Fibroblast of lung (primary cell): ENCODE data around the gene DENND2D. TPM values are rescaled to one million over a fixed set of nuclear protein-coding genes. Genes with fewer than 3 reads are reported as not detected.

Experiments
- DNase-seq, 2 donors: peaks; one replicate each; pipeline versions ENCODE4 v3.0.0 to v3.0.0-alpha.2; 2010; ENCODE audit warnings: low read depth in 2 of 2
- H2AFZ ChIP-seq: 2 replicates; pipeline ENCODE4 v1.5.1; 2012; ENCODE audit warnings: low read length, control low read depth, inconsistent platforms
- H3K27ac ChIP-seq: 2 replicates; pipeline ENCODE4 v1.5.1; 2011; ENCODE audit warnings: low read length, control low read depth; ENCODE audit not compliant: insufficient read depth
- H3K27me3 ChIP-seq: 2 replicates; pipeline ENCODE4 v1.5.1; 2011; ENCODE audit warnings: mild to moderate bottlenecking, low read length; ENCODE audit not compliant: control insufficient read depth, insufficient read depth
- H3K36me3 ChIP-seq: 2 replicates; pipeline ENCODE4 v1.5.1; 2011; ENCODE audit warnings: low read length; ENCODE audit not compliant: control insufficient read depth, insufficient read depth
- H3K4me1 ChIP-seq: 2 replicates; pipeline ENCODE4 v1.5.1; 2011; ENCODE audit warnings: low read length; ENCODE audit not compliant: control insufficient read depth, insufficient read depth; ENCODE audit errors: extremely low read depth
- H3K4me2 ChIP-seq: 2 replicates; pipeline ENCODE4 v1.5.1; 2011; ENCODE audit warnings: low read length, control low read depth; ENCODE audit not compliant: insufficient read depth; ENCODE audit errors: extremely low read depth
- H3K4me3 ChIP-seq, 4 experiments: fragments of 200-600 bp in 1 of 4; sonication (generic) in 1 of 4; replicated peaks in 1 of 4; 2 replicates each; pipeline ENCODE4 v1.5.1; 2011 to 2016; ENCODE audit warnings: low read length in 4 of 4, low read depth in 3 of 4, mild to moderate bottlenecking in 3 of 4, control low read depth in 2 of 4, inconsistent platforms in 1 of 4, mixed read lengths in 1 of 4; ENCODE audit not compliant: insufficient read depth in 1 of 4; ENCODE audit errors: control extremely low read depth in 1 of 4
- H3K79me2 ChIP-seq: 2 replicates; pipeline ENCODE4 v1.5.1; 2012; ENCODE audit warnings: mild to moderate bottlenecking, low read length, inconsistent platforms; ENCODE audit not compliant: control insufficient read depth, insufficient read depth
- H3K9ac ChIP-seq: 2 replicates; pipeline ENCODE4 v1.5.1; 2011; ENCODE audit warnings: mild to moderate bottlenecking, low read length, control low read depth; ENCODE audit not compliant: insufficient read depth
- H3K9me3 ChIP-seq: 2 replicates; pipeline ENCODE4 v1.5.1; 2012; ENCODE audit warnings: low read depth, low read length; ENCODE audit not compliant: control insufficient read depth, insufficient read depth
- H4K20me1 ChIP-seq: 2 replicates; pipeline ENCODE4 v1.5.1; 2011; ENCODE audit warnings: low read length; ENCODE audit not compliant: control insufficient read depth, insufficient read depth; ENCODE audit errors: extremely low read depth
- CTCF ChIP-seq, 2 donors: IDR thresholded peaks in 1 of 2; conservative IDR thresholded peaks in 1 of 2; 1 replicate in 1 of 2; 2 replicates in 1 of 2; pipeline ENCODE4 v1.5.1; 2011 to 2012; ENCODE audit warnings: low read length in 2 of 2, control low read depth in 1 of 2, inconsistent platforms in 1 of 2, low read depth in 1 of 2, mild to moderate bottlenecking in 1 of 2
- EZH2 ChIP-seq: IDR thresholded peaks from 2 replicates; pipeline ENCODE4 v1.5.1; 2012; ENCODE audit warnings: low read length, control low read depth, mild to moderate bottlenecking; ENCODE audit errors: missing control alignments
- polyA plus RNA-seq, 2 donors: library from polyadenylated mRNA; depleted of rRNA in 1 of 2; stranded (reverse) in 1 of 2; unstranded in 1 of 2; fragments of >200 nt; gene quantifications; 2 replicates each; pipeline ENCODE4 v1.2.1, GENCODE V29; 2011 to 2012; ENCODE audit warnings: missing spikeins in 1 of 2
- total RNA-seq: library from RNA; depleted of rRNA; stranded (reverse); fragments of >200 nt; gene quantifications from 2 replicates; pipeline ENCODE4 v1.2.1, GENCODE V29; 2014

Gene DENND2D
- total and polyA plus RNA-seq, 2 donors (not counting 1 experiment from before 2014, with no cell fraction given), result 2.2 to 15.7 TPM

GRCh38 chr1:111225717-111226400 is 25.4 kb upstream of the DENND2D start:
- Histone ChIP-seq H3K4me2 (no peak overlapping the region), H3K27me3 (no peaks in the 10 kb centered on the region), H3K9me3 (no peaks in the 10 kb centered on the region), H3K4me1 (no peaks in the 10 kb centered on the region), H3K9ac (no peak overlapping the region), H3K79me2 (no peaks in the 10 kb centered on the region), H3K27ac (no peak overlapping the region), H2AFZ (no peak overlapping the region), H3K4me3 (no peak overlapping the region), H4K20me1 (no peaks in the 10 kb centered on the region), H3K36me3 (no peaks in the 10 kb centered on the region)
- TF ChIP-seq EZH2, result no peak
- TF ChIP-seq CTCF (conservative IDR thresholded peaks at IDR 0.05 in 1 of 2, IDR thresholded peaks at IDR 0.05 in 1 of 2; ENCODE audit: low read depth in 1 of 2, low read length in 2 of 2), result no peak
- DNase-seq, result peak in 1 of 2 donors; percentile 61

DNA sequence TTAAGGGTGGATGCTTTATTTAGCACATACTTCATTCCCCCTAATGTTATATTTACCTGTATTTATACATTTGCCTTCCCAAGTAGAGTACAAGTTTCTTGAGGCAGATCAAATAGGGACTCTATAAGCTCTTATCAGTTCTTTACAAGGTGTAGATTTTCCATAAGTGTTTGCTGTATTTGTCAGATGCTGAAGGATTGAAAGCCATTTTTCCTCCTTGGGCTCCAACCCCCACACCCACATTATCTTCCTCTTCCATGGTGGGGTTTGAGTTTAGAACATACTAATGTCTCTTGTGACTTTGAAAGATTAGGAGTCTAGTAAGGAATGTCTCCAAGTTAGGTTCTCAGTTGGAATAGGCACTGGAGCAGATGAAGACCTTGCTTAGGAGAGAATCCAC is 24.6 kb upstream of the DENND2D start:
- no peaks in the 10 kb centered on the region for H3K27me3 ChIP-seq
- no peaks in the 10 kb centered on the region for H3K36me3 ChIP-seq
- H3K4me1 ChIP-seq, result no peaks in the 10 kb centered on the region
- H3K79me2 ChIP-seq, result no peaks in the 10 kb centered on the region
- H2AFZ ChIP-seq, result no peak overlapping the region
- no peaks in the 10 kb centered on the region for H4K20me1 ChIP-seq
- no peak for TF ChIP-seq EZH2
- no peak for TF ChIP-seq CTCF (conservative IDR thresholded peaks at IDR 0.05 in 1 of 2, IDR thresholded peaks at IDR 0.05 in 1 of 2; ENCODE audit: low read depth in 1 of 2, low read length in 2 of 2)
- no peak overlapping the region for H3K9ac ChIP-seq
- no peak for DNase-seq
- H3K27ac ChIP-seq, result no peak overlapping the region
- H3K4me3 ChIP-seq, result no peak overlapping the region
- no peaks in the 10 kb centered on the region for H3K9me3 ChIP-seq
- no peak overlapping the region for H3K4me2 ChIP-seq

DNA sequence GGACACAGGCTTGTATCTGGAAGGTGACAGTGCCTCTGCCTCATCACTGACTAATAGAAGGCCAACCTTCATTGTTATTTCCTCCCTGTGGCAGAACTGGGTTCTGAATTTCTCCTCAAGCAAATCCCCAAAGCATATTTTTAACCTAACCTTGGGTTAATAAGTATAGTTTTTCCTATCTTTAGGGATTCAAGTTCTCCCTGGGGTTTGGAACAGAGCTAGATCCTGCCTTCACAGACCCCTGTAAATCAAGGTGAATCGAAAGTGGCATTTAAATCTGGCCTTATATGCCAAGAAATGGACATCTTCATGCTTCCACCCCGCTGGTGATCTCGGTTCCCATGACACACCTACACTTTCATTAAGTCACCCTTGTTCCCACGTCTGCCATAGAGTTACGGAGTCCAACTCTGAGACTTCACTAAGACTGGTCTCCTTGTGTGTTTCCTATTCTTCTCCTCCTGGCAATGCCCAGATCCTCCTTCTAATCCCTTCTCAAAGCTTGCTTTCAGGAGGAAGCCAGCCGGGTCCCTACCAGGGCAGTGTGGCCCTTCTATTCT is 22.8 kb upstream of the DENND2D start:
- H2AFZ ChIP-seq, result no peak overlapping the region
- no peaks in the 10 kb centered on the region for H3K79me2 ChIP-seq
- no peak overlapping the region for H3K9ac ChIP-seq
- no peaks in the 10 kb centered on the region for H3K9me3 ChIP-seq
- no peaks in the 10 kb centered on the region for H3K27me3 ChIP-seq
- TF ChIP-seq CTCF (conservative IDR thresholded peaks at IDR 0.05 in 1 of 2, IDR thresholded peaks at IDR 0.05 in 1 of 2; ENCODE audit: low read depth in 1 of 2, low read length in 2 of 2), result no peak
- TF ChIP-seq EZH2, result no peak
- DNase-seq, result no peak
- no peak overlapping the region for H3K4me3 ChIP-seq
- H3K27ac ChIP-seq, result no peak overlapping the region
- H3K4me1 ChIP-seq, result no peaks in the 10 kb centered on the region
- no peak overlapping the region for H3K4me2 ChIP-seq
- H4K20me1 ChIP-seq, result no peaks in the 10 kb centered on the region
- H3K36me3 ChIP-seq, result no peaks in the 10 kb centered on the region
